MM.1S (cell line): ENCODE measurements around the gene EMCN.

Experiments
- DNase-seq: peaks from one replicate; pipeline ENCODE4 v3.0.0-alpha.2; 2015
- H2AFZ ChIP-seq: fragments of 300-600 bp; sonication (generic); 2 replicates; pipeline ENCODE4 v1.6.0; 2016; ENCODE audit warnings: antibody characterized with exemption, low read length
- H3F3A ChIP-seq: fragments of 300-600 bp; sonication (generic); 2 replicates; pipeline ENCODE4 v1.6.1; 2016; ENCODE audit warnings: mild to moderate bottlenecking, antibody characterized with exemption, low read length, moderate library complexity, mixed read lengths; ENCODE audit not compliant: insufficient read depth
- H3K27ac ChIP-seq: fragments of 300-600 bp; sonication (generic); 2 replicates; pipeline ENCODE4 v1.5.1; 2016; ENCODE audit warnings: mild to moderate bottlenecking, low read length
- H3K27me3 ChIP-seq: fragments of 300-600 bp; sonication (generic); replicated peaks from 2 replicates; pipeline ENCODE4 v1.6.0; 2016; ENCODE audit warnings: low read length; ENCODE audit not compliant: insufficient read depth
- H3K36me3 ChIP-seq: fragments of 300-600 bp; sonication (generic); replicated peaks from 2 replicates; pipeline ENCODE4 v1.6.1; 2016; ENCODE audit warnings: mild to moderate bottlenecking, low read length, mixed read lengths; ENCODE audit not compliant: insufficient read depth
- H3K4me1 ChIP-seq: fragments of 300-600 bp; sonication (generic); 2 replicates; pipeline ENCODE4 v1.6.1; 2016; ENCODE audit warnings: low read length, mixed read lengths
- H3K4me2 ChIP-seq: fragments of 300-600 bp; sonication (generic); 2 replicates; pipeline ENCODE4 v1.6.0; 2016; ENCODE audit warnings: low read depth, low read length
- H3K4me3 ChIP-seq: fragments of 300-600 bp; sonication (generic); 2 replicates; pipeline ENCODE4 v1.5.1; 2016; ENCODE audit warnings: low read length, mixed read lengths
- H3K79me2 ChIP-seq: fragments of 300-600 bp; sonication (generic); 2 replicates; pipeline ENCODE4 v1.6.1; 2016; ENCODE audit warnings: mixed run types, low read length, mixed read lengths
- H3K9ac ChIP-seq: fragments of 300-600 bp; sonication (generic); 2 replicates; pipeline ENCODE4 v1.6.1; 2016; ENCODE audit warnings: low read length, mixed read lengths
- H3K9me2 ChIP-seq: fragments of 300-600 bp; sonication (generic); replicated peaks from 2 replicates; pipeline ENCODE4 v1.6.1; 2016; ENCODE audit warnings: mild to moderate bottlenecking, low read length, mixed read lengths; ENCODE audit not compliant: insufficient read depth
- H3K9me3 ChIP-seq: fragments of 300-600 bp; sonication (generic); replicated peaks from 2 replicates; pipeline ENCODE4 v1.6.1; 2016; ENCODE audit warnings: mild to moderate bottlenecking, low read length, mixed read lengths; ENCODE audit not compliant: insufficient read depth
- H4K20me1 ChIP-seq: fragments of 300-600 bp; sonication (generic); 2 replicates; pipeline ENCODE4 v1.6.1; 2016; ENCODE audit warnings: mild to moderate bottlenecking, low read length, moderate library complexity, mixed read lengths; ENCODE audit not compliant: insufficient read depth
- EZH2 ChIP-seq: fragments of 300-600 bp; sonication (generic); optimal IDR thresholded peaks from 2 replicates; pipeline ENCODE3; 2017; ENCODE audit warnings: low read depth, mild to moderate bottlenecking, antibody characterized with exemption, low read length, mixed read lengths
- EZH2phosphoT487 ChIP-seq: fragments of 300-600 bp; sonication (generic); IDR thresholded peaks from 2 replicates; pipeline ENCODE4 v1.6.1; 2018; ENCODE audit warnings: antibody characterized with exemption, low read length
- TF ChIP-seq, protein P1 (sequence below): fragments of 300-600 bp; sonication (generic); IDR thresholded peaks from 2 replicates; pipeline ENCODE4 v1.5.1; 2016; ENCODE audit warnings: antibody characterized with exemption, low read length, mixed read lengths

The EMCN gene

DNA sequence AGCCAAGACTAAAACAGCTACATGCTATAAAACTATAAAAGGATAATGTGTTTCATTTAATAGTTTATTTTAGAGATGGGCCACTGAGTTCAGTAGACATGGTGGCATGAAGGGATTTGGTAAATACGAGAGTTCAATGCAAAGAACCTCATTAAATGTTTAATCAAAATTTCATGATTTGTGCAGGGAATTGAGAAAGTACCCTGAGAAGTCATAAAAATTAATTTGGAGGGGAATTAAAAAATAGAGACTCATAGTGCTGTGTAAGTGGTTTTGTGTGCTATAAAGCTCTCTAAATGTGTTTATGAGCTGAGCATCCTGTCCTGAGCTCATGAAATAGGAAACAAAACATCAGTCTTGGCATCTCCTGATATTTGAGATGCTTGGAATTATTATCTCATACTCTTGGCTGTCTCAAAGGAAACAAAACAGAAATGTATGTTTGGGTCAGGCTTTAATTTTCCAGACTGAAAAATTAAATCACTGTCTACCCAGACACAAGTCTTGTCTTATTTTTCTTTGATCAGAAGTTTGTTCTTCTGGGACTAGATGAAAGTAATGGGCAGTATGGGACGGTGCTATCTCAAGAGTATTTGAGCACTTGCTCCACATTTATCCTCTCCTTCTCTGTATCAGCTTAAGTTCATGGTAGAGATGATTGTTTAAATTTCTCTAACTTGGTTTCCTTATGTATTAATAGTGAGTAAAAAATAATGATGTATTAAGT is 38.0 kb upstream of the EMCN start:
- DNase-seq = no peak
- Histone ChIP-seq H3K9me3 (no peaks in the 10 kb centered on the region), H3K27ac (no peak overlapping the region), H3K4me1 (no peaks in the 10 kb centered on the region), H3K4me3 (no peak overlapping the region), H4K20me1 (no peaks in the 10 kb centered on the region), H2AFZ (no peak overlapping the region), H3K36me3 (no peaks in the 10 kb centered on the region), H3F3A (no peaks in the 10 kb centered on the region), H3K79me2 (no peaks in the 10 kb centered on the region), H3K9me2 (no peaks in the 10 kb centered on the region), H3K4me2 (no peak overlapping the region), H3K27me3 (no peaks in the 10 kb centered on the region), H3K9ac (no peak overlapping the region)
- TF ChIP-seq, protein P1, sequence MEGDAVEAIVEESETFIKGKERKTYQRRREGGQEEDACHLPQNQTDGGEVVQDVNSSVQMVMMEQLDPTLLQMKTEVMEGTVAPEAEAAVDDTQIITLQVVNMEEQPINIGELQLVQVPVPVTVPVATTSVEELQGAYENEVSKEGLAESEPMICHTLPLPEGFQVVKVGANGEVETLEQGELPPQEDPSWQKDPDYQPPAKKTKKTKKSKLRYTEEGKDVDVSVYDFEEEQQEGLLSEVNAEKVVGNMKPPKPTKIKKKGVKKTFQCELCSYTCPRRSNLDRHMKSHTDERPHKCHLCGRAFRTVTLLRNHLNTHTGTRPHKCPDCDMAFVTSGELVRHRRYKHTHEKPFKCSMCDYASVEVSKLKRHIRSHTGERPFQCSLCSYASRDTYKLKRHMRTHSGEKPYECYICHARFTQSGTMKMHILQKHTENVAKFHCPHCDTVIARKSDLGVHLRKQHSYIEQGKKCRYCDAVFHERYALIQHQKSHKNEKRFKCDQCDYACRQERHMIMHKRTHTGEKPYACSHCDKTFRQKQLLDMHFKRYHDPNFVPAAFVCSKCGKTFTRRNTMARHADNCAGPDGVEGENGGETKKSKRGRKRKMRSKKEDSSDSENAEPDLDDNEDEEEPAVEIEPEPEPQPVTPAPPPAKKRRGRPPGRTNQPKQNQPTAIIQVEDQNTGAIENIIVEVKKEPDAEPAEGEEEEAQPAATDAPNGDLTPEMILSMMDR = no peak
- no peak for TF ChIP-seq EZH2

DNA sequence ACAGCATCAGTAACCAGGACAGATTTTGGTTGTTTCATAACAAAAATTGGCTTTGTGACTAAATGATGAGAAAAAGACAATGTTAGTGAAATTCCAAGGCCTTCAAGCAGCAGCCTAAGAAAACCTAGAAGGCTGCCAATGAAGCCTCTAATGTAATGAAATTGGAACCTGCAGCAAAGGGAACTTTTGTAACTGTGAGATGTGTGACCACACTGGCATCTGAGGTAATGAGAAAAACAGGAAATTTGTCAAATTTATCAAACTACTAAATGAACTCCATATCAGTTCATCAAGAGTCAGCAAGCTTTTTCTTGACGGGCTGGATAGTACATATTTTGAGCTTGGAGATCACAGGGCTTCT is 30.4 kb upstream of the EMCN start:
- H3K27me3 ChIP-seq = no peaks in the 10 kb centered on the region
- no peak for TF ChIP-seq EZH2phosphoT487
- peaks cover 7% of the 10 kb centered on the region; the same call in 1 of the 2 replicates for H3F3A ChIP-seq
- peak; percentile 34 for DNase-seq
- H3K4me2 ChIP-seq = peak overlapping the region; percentile 22; the same call in 1 of the 2 replicates
- peaks cover 38% of the 10 kb centered on the region for H3K4me1 ChIP-seq
- no peaks in the 10 kb centered on the region for H3K79me2 ChIP-seq
- no peaks in the 10 kb centered on the region for H3K9me3 ChIP-seq
- H4K20me1 ChIP-seq = no peaks in the 10 kb centered on the region
- H3K27ac ChIP-seq = peak overlapping the region; percentile 43; the same call in 1 of the 2 replicates
- no peaks in the 10 kb centered on the region for H3K36me3 ChIP-seq
- peak overlapping the region; percentile 19; the same call in 1 of the 2 replicates for H2AFZ ChIP-seq
- H3K9ac ChIP-seq = no peak overlapping the region
- H3K4me3 ChIP-seq = no peak overlapping the region
- no peaks in the 10 kb centered on the region for H3K9me2 ChIP-seq

DNA sequence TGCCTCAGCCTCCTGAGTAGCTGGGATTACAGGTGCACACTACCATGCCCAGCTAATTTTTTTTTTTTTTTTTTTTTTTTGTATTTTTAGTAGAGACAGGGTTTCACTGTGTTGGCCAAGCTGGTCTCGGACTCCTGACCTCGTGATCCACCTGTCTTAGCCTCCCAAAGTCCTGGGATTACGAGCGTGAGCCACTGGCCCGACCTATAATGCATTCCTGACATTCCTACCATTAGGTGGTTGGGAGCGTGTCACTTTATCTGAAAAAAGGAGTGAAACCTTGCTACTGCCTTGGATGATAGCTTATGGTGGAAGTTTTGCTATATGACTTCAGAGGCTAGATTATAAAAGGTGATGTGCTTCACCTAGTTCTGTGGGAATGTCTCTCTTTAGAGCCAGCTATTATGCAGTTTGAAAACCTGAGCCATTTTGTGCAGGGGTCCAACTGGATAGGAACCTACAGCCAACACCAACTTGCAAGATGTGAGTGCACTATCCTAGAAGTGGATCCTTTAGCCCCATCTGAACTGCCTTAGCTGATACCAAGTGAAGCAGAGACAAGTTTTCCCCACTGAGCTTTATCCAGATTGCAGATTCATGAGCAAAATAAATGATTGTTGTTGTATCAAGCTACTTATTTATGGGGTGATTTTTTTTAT is 29.8 kb upstream of the EMCN start:
- TF ChIP-seq, protein P1 = no peak
- TF ChIP-seq EZH2phosphoT487 (no peak), EZH2 (no peak)
- Histone ChIP-seq H3K36me3 (no peaks in the 10 kb centered on the region), H3K4me3 (no peak overlapping the region), H3K79me2 (no peaks in the 10 kb centered on the region), H3K9me2 (no peaks in the 10 kb centered on the region), H4K20me1 (no peaks in the 10 kb centered on the region), H3K4me1 (peaks cover 38% of the 10 kb centered on the region), H3K9me3 (no peaks in the 10 kb centered on the region), H3K27ac (peak overlapping the region; percentile 43; the same call in 1 of the 2 replicates), H3F3A (peaks cover 7% of the 10 kb centered on the region; the same call in 1 of the 2 replicates), H3K27me3 (no peaks in the 10 kb centered on the region), H3K9ac (no peak overlapping the region), H2AFZ (peak overlapping the region; percentile 19; the same call in 1 of the 2 replicates), H3K4me2 (peak overlapping the region; percentile 22; the same call in 1 of the 2 replicates)
- no peak for DNase-seq

DNA sequence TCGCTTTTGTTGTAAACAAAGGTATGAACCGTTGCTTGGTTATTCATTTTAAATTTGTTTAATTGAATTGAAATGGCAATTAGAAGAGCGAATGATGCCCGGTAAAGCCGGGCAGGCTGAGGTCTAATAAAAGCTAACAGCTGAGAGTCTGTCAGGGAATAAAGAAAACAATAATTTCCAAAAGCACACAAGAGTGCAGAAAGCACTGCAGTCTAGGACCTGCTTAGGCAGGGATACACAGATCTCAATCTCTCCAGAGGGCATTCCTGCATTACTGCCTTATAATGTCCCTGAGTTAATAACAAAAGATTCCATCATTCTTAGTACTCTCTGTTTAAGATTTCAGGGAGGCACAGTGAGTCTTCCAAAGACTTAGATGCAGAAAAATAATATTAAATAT is 27.6 kb upstream of the EMCN start:
- Histone ChIP-seq H3K4me1 (peaks cover 56% of the 10 kb centered on the region), H2AFZ (no peak overlapping the region), H3F3A (peaks cover 13% of the 10 kb centered on the region; the same call in 1 of the 2 replicates), H4K20me1 (no peaks in the 10 kb centered on the region), H3K9me2 (no peaks in the 10 kb centered on the region), H3K79me2 (no peaks in the 10 kb centered on the region), H3K4me2 (no peak overlapping the region), H3K27me3 (no peaks in the 10 kb centered on the region), H3K27ac (no peak overlapping the region), H3K9ac (no peak overlapping the region), H3K9me3 (no peaks in the 10 kb centered on the region), H3K36me3 (no peaks in the 10 kb centered on the region), H3K4me3 (no peak overlapping the region)
- DNase-seq = no peak
- TF ChIP-seq, protein P1 = no peak
- TF ChIP-seq EZH2phosphoT487 = no peak
- TF ChIP-seq EZH2 = no peak
